ENCODE results near the gene FMR1.

The FMR1 gene

GRCh38 chrX:147916375-147916968, 4.8 kb downstream of the FMR1 start:
- no peak for DNase-seq (ENCODE audit: low spot score)

- peak; percentile 66 for DNase-seq (ENCODE audit: low spot score)
Measured at GRCh38 chrX:147917700-147918695, 6.3 kb downstream of the FMR1 start.

GRCh38 chrX:147920161-147920666, 8.5 kb downstream of the FMR1 start:
- DNase-seq (ENCODE audit: low spot score) = no peak

GRCh38 chrX:147923605-147924004, 11.9 kb downstream of the FMR1 start:
- DNase-seq (ENCODE audit: low spot score) = no peak

- DNase-seq (ENCODE audit: low spot score) = no peak
Measured at GRCh38 chrX:147927256-147927655, 15.5 kb downstream of the FMR1 start.

- DNase-seq (ENCODE audit: low spot score) = no peak
Measured at GRCh38 chrX:147933815-147934214, 22.1 kb downstream of the FMR1 start.

- DNase-seq (ENCODE audit: low spot score) = no peak
Measured at GRCh38 chrX:147935156-147935758, 23.5 kb downstream of the FMR1 start.

GRCh38 chrX:147945286-147945685, 33.6 kb downstream of the FMR1 start:
- DNase-seq (ENCODE audit: low spot score) = no peak

GRCh38 chrX:147948531-147948930, 36.8 kb downstream of the FMR1 start:
- no peak for DNase-seq (ENCODE audit: low spot score)

GRCh38 chrX:147950352-147950751, 38.6 kb downstream of the FMR1 start:
- no peak for DNase-seq (ENCODE audit: low spot score)

- DNase-seq (ENCODE audit: low spot score) = no peak
Measured at GRCh38 chrX:147953976-147954375, 42.3 kb downstream of the FMR1 start.

GRCh38 chrX:147957291-147957690, 45.6 kb downstream of the FMR1 start:
- DNase-seq (ENCODE audit: low spot score) = no peak

GRCh38 chrX:147958291-147958690, 46.6 kb downstream of the FMR1 start:
- no peak for DNase-seq (ENCODE audit: low spot score)

- DNase-seq (ENCODE audit: low spot score) = no peak
Measured at GRCh38 chrX:147960722-147961121, 49.0 kb downstream of the FMR1 start.

GRCh38 chrX:147962476-147962875, 50.8 kb downstream of the FMR1 start:
- DNase-seq (ENCODE audit: low spot score) = no peak

- no peak for DNase-seq (ENCODE audit: low spot score)
Measured at GRCh38 chrX:147978931-147979330, 67.2 kb downstream of the FMR1 start.

GRCh38 chrX:147981038-147981752, 69.5 kb downstream of the FMR1 start, which contains the start of gene FMR1NB:
TSS of gene FMR1NB (plus strand) at chrX:147981337. CDS start at chrX:147981403, 66 bp downstream.
- DNase-seq (ENCODE audit: low spot score) = no peak
